HG03108 (cell line): ENCODE measurements around the gene BCLAF1.
A peak's percentile ranks its signal among the peaks of the same experiment; 100 is the strongest.
"Not testable (repeated sequence)": the region's sequence is repeated elsewhere in the genome, so short reads cannot be mapped to it uniquely, and the experiment has no call there.

Experiments
- ATAC-seq: cut with Tn5 transposase; IDR thresholded peaks from one replicate; pipeline ENCODE4 v1.9.1; 2021; ENCODE audit warnings: moderate library complexity; ENCODE audit not compliant: unreplicated experiment

The BCLAF1 gene

DNA sequence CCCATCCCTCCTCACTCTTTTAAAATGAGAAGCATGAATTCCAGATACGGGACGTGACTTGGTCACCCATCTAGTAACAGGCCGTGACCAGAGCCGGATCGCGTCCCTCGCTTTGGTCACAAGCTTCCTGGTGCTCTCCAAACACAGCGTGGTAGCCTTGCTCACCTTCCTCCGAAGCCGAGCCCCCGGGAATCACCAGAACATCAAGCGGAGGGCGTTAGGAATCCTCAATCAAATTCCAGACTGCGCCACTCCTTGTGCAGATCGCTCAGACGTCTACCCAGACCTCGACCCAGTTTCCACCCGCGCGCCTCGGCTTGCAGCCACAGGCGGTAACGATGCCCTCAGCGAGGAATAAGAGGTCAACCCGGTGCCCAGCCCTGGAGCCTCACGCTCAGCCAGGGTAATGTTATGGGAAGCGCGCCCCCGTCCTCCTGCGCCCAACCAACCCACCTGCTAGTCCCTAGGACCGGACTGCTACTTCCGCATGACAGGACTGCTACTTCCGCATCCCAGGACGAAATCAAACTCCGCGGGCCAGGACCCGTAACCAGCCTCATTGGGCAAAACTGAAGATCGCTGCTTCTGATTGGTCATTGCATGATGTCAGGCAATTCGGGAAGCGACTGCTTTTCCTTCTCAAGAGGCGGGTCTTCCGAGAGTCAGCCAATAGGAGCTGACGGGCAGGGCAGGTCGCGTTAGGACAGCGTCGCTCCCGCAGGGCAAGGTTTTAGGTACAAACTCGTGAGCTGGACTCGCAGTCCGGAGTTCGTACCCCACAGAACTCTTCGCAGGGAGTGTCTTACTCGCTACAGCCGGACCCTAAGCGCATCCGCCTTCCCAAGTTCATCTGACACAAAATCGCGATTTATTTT, 39.6 kb downstream of the BCLAF1 start, which contains the start of gene MTFR2:
Gene MTFR2, minus strand, starts transcription at position 501 of the 875 bp plus-strand sequence. CDS start 1,212 bp downstream, outside the sequence.
- peak; percentile 97 for ATAC-seq

DNA sequence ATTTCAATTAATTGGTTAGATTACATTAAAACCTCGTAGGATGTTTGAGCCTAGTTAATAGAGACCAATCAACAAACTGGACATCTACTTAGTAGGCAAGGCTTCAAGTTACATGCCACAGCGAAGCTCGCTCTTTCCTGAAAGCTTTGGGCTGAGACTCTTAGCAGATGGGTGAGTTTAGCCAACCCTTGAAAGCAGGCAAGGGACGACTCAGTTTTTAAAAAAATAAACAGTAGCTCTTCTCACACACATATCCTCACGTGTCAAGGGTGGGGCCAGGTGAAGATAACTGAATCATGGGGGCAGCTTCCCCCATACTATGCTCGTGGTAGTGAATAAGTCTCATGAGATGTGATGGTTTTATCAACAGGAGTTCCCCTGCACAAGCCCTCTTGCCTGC, 40.3 kb downstream of the BCLAF1 start:
- ATAC-seq = no peak

DNA sequence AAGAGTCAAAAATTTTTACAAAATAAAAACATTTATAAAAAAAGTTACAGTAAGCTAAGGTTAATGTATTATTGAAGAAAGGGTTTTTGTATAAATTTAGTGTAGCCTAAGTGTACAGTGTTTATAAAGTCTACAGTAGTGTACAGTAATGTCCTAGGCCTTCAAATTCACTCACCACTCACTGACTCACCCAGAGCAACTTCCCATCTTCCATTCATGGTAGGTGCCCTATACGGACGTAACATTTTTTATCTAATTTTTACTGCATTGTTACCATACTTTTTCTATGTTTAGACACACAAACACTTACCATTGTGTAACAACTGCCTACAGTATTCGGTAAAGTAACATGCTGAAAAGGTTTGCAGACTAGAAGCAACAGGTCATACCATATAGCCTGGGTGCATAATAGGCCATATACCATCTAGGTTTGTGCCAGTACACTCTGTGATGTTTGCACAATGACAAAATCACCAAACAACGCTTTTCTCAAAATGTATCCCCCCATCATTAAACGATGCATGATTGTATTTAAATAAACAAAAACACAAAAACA, 45.5 kb downstream of the BCLAF1 start:
- no peak for ATAC-seq

DNA sequence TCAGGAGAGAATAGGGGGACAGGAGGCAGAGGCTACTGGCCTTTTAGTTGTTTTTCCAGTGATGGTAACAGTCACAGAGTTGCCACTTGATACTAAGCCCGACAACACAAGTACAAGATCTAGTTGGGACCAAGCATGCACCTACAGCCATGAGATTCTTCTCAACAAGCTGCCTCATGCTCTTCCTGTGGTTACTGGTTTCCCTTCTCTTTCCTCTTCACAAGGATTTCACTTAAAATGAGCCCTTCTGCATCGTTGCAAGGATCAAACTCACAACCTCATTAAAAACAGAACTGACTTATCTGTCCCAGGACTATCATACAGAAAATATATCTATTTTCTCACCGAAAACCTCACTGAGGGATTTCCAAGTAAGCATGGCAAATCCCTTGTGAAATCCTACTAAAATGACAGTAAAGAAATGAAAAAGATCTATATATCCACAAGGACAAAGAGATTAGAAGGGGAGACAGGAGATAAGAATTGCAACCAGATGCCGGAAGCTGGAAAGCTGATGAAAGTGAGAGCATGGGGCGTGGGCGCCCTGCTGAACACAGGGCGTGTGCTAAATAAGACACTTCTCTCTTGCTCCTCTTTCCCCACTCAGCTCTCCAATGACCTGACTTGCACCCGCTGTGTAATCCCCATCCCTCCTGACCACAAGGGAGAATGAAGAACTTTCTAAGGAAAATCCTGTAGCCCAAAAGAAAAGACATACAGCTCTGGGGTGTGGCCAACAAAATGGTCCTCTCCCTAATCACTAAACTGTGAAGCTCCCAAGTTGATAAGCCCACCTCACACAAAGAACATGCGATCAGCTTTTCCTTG, 53.0 kb downstream of the BCLAF1 start:
- ATAC-seq = no peak

DNA sequence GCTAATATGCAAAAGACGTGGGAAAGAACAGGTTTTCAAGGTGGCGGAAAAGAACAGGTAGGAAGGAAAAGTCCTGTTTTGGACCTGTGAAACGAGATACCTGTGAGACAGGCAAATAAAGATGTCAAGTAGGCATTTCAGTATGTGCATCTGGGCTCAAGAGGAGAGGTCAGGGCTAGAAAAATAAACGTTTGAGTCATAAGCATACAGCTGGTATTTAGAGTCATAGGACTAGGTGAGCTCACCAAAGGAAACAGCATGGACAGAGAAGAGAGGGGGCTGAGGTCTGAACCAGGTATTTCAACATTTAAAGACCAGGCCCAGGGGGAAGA, 54.4 kb downstream of the BCLAF1 start:
- no peak for ATAC-seq

DNA sequence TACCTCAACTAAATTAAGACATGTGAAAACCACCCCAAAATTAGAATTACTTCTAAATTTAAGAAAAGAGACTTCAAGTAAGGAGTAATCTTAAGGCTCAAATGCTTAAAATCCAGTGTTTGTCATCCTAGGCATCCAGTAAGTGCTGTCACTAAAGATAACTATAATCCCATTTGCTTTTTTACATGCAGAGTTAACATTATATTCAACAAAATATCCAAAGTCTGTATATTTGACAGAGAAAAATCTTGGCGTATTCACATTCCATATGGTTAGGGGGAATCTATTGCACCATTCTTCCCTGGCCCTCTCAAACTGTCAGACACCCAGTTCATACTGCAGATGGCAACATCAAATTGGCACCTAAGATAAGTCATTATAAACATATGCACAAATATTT, 56.9 kb downstream of the BCLAF1 start:
- ATAC-seq = no peak

DNA sequence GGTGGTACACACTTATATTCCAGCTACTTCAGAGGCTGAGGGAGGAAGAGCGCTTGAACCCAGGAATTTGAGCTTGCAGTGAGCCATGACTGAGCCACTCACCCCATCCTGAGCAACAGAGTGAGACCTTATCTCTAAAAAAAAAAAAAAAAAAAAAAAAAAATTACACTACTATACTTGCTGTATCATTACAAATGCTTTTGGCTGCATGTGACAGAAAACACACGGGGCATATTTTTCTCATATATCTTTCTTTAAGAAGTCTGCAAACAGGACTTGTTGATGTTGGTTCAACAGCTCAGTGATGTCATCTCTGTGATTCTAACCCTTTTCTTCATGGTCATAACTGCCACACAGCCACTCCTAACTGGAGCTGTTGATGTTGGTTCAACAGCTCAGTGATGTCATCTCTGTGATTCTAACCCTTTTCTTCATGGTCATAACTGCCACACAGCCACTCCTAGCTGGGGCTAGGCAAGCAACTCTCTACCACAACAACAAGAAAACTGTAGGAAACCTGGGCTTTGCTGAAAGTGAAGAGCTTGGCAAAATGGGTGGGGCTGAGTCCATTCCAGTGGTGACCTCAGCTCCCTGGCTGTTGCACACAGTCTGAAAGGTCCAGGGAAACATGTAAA, 59.3 kb downstream of the BCLAF1 start:
- no peak for ATAC-seq

DNA sequence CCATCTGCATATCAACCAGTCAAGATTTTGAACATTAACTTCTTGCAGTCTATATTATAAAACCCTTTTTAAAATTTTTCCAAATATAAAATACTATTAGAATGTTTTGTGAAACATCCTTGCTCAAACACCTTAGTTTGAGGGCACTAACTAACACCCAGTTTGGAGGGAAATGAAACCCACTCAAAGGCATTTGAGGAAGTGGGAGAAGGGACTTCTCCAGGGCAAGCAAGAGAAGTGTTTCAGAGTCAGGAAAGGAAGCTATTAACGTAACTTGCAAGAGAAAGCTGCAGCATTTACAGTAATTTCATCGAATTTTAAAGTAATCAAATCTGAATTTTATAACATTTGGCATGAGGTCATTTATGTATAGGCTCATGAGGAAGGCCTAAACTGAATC, 60.8 kb downstream of the BCLAF1 start:
- ATAC-seq = peak; percentile 49

DNA sequence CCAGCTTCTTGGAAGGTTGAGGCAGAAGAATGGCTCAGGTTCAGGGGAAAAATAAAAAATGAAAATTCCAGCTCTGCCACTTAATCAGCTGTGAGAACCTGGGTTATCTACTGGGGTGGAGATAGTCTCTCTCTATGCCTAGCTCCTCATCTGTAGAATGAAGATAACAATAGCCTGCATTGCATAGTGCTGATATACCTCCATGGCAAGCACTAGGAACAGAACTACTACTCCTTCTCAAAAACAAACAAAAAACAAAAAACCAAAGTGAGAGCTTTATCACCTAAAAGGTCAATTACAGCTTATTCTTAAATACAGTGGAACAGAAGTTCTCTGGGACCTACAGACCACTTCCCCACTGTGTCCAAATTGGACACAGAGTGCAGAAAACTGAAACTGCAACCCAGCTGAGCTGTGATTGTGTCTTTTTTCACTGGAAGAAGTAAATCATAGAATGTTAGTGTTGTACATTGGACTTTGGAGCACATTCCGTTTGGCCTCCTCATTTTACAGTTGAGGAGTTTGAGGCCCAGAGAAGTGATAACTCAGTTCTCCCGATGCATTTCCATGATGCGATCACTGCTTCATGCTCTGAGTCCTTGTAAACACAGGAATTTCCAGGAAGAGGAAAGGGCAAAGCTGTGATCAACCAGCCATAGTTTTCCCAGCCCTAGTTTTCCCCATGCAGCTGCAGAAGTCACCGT, 62.8 kb downstream of the BCLAF1 start:
- no peak for ATAC-seq

DNA sequence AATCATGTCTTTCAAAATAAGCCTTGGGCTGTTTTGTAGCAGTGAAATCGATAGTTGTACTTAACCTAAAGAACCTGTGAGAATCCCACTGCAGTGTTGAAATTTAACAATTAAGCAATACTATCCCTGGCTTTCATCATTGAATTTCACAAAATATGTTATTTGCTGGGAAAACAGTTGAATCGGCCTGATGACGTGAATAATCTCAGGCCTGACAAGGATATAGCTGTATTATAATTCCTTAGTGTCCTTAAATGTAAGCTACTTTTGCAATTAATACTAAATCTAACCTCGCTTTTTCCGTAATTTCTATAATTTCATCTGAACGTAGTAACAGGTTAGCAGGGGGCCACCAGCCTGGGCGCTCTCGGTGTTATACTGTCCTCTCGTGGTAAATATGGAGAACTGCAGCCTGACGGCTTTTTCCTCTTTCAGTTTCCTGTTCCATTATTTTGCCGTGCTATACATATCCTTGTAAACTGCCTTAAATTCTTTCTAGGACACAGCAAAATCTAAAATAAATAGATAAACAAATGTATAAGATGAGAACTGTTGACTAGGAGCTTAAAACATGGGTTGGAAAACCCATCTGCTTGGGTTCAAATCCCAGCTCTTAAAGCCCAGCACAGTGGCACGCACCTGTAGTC, 63.5 kb downstream of the BCLAF1 start:
- ATAC-seq = no peak

DNA sequence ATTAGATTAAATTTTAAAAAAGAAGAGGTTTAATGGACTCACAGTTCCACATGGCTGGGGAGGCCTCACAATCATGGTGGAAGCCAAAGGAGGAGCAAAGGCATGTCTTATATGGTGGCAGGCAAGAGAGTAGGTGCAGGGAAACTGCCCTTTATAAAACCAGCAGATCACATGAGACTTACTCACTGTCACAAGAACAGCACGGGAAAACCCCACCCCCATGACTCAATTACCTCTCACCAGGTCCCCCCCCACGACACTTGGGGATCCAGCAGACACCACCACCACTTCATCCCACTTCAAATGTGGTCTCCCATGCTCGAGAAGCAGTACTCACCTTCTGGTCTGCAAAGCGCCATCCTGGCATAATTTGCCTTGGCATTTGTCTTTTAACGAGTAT, 64.2 kb downstream of the BCLAF1 start:
- no peak for ATAC-seq

DNA sequence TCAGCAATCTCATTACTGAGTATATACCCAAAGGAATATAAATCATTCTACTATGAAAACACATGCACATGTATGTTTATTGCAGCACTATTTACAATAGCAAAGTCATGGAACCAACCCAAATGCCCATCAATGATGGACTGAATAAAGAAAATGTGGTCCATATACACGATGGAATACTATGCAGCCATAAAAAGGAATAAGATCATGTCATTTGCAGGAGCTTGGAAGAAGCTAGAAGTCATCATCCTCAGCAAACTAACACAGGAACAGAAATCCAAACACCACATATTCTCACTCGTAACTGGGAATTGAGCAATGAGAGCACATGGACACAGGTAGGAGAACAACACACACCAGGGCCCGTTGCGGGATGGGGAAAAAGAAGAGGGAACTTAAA, 64.7 kb downstream of the BCLAF1 start:
- ATAC-seq = not testable (repeated sequence)

DNA sequence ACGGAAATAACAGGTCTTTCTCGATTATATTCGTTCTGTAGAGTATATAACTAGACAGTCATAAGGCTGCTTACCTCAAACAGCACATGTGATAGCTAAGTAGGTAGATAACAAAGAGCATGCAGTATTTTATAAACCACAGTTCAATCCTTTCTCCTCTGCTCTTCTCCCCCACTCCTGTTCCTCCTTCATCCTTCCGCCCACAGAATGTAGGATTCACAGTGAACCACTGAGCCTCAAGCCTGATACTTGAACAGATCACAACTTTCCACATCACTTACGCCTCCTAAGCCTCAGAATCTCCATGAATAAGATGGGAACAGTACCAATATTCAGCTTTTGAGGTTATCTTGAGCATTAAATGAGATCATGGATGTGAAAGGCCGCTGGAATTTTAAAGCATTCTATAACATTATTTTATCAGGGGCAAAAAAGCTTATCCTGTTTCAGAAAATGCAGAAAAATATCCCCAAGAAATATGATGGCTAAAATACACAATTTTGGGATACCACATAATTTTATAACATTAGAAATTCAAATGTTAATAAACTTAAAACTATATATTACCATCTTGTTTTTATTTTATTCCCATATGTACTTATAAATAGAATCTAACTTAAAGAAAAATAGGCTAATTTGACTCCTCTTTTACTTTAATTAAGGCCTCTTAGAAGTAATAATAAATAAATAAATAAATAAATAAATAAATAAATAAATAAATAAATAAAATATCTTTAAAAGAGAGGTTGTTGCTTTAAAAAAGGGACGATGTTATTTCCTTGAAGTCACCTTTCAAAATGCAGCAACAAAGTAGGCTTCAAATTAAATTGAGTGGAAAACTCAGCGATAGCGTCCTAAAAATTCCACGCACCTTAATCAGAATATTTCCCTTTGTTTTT, 72.9 kb downstream of the BCLAF1 start:
- ATAC-seq = no peak

DNA sequence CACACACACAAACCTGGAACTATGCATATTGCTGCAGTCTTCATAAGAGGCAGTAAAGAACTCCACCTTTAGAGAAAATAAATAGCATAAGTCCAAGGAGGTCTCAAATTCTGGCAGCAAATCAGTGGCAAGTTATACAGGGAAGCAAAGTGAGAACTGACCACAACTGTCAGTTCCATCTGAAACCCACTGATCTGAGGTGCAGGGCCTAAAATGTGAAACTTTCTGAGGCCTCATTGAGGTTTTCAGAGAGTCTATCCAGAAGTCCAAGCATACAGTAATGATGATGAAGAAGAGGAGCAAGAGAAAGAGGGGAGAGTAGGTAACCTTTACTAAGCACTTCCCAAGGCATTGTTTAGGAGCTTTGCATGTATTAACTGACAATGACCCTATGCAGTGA, 75.8 kb downstream of the BCLAF1 start:
- ATAC-seq = no peak

DNA sequence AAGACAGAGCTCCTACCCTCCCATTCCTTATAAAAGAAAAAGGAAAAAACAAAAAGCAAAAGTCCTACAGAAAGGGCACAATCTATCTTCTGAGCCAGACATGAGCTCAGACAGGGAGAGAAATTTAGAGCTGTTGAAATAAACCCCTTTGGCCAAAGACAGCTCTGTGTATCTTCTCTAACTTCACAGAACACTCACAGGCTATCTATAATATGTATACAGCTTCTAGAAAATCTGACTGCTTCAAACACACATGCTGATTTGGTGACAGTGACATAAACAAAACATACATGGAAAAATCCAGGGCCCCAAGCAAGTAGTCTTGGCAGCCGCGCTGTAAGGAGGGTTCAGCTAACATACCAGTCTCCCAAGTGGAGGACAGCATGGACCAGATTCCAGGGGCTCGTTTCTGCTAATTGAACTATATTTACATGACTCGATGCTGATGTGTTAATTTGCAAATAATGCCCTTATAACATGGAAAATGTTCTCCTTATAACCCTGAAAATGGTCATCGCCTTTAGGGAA, 76.6 kb downstream of the BCLAF1 start:
- no peak for ATAC-seq

DNA sequence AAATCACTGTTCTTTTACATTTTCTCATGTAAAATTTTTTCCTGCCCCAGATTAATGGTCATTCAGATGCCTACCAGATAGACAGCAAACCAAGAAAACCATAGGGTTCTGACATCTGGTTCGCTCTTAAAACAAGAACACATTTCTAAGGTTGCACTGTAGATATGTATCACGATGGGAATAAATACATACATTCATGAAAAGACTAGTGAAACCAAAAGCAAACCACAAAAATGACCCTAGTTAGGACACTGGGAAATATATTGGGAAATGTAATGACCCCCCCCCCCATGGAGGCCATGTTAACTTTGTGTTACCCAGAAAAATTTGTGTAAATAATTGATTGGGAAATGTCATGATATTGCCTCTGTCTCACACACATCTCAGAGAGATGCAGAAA, 77.0 kb downstream of the BCLAF1 start:
- no peak for ATAC-seq

DNA sequence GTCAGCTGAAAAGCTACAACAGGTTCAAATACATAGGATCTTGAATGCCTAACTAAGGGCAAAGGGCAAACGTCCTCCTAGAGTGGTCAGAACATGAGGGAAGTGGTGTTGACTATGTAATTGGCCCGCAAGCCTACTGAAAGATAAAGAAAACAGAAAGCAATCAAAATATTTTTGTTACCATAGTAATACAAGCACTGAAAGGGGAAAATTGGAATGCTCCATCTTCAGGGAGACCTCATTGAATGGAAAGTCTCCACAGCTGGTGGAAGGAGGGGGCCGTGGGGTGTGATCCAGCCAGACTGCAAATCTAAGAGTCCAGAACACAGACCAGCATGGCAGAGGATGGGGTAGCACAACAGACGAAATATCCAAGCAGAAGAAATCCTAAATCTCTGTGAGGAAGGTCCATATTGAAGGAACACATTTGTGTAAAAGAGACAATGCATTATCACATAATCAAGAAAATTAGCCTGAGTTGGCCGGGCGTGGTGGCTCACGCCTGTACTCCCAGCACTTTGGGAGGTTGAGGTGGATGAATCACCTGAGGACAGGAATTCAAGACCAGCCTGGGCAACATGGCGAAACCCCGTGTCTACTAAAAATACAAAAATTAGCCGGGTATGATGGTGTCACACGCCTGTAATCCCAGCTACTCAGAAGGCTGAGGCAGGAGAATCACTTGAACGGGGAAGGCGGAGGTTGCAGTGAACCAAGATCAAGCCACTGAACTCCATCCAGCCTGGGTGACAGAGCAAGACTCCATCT, 79.1 kb downstream of the BCLAF1 start:
- no peak for ATAC-seq

DNA sequence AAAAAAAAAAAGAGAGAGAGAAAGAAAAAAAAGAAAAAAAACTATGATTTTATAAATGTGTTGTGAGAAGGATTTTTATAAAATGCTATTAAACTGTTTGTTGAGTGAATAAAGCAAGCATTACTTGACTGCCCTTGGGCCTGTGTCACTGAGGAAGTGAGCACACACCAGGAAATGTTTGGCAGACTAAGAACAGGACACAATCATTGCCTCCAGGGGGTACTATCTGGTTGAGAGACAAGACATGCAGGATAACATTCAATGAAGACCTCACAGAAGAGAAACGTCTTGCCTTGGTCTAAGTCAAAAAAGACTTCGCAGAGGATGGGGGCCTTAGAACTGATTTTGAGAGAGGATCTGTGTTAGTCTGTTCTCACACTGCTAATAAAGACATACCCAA, 80.2 kb downstream of the BCLAF1 start:
- no peak for ATAC-seq
